ENCODE data around the gene SSPN.

SSPN gene

GRCh38 chr12:26205298-26205697, 9.9 kb downstream of the SSPN start:
- no peaks in the 10 kb centered on the region for H3K79me2 ChIP-seq (ENCODE audit: insufficient read depth, low read length)
- peaks cover 3% of the 10 kb centered on the region for H3K27me3 ChIP-seq (ENCODE audit: insufficient read depth, low read length, poor library complexity)
- DNase-seq (no peak), ATAC-seq (ENCODE audit: insufficient read depth, low read depth) (no peak)
- no peak overlapping the region for H3K9ac ChIP-seq (ENCODE audit: low read depth, low read length)
- no peaks in the 10 kb centered on the region for H4K20me1 ChIP-seq (ENCODE audit: insufficient read depth, low read length)
- no peak for TF ChIP-seq CTCF (IDR thresholded peaks at IDR 0.05; ENCODE audit: borderline replicate concordance, extremely low read depth, low read length, poor library complexity, severe bottlenecking)
- no peak for TF ChIP-seq EZH2 (IDR thresholded peaks at IDR 0.05; ENCODE audit: borderline replicate concordance, low read depth, low read length, severe bottlenecking)
- no peaks in the 10 kb centered on the region for H3K36me3 ChIP-seq (ENCODE audit: insufficient read depth, low read length)
- no peaks in the 10 kb centered on the region for H3K9me3 ChIP-seq (ENCODE audit: insufficient read depth, low read length, severe bottlenecking)
- no peak overlapping the region for H3K27ac ChIP-seq (ENCODE audit: low read length)
- H3K4me1 ChIP-seq (ENCODE audit: insufficient read depth, low read length), result no peaks in the 10 kb centered on the region
- H3K4me2 ChIP-seq (ENCODE audit: insufficient read depth, low read length), result no peak overlapping the region
- no peak overlapping the region for H2AFZ ChIP-seq (ENCODE audit: low read depth, low read length)
- no peak overlapping the region for H3K4me3 ChIP-seq (ENCODE audit: low read depth in 1 of 2, low read length in 2 of 2)

GRCh38 chr12:26205941-26206340, 10.6 kb downstream of the SSPN start:
- H3K9me3 ChIP-seq (ENCODE audit: insufficient read depth, low read length, severe bottlenecking), result no peaks in the 10 kb centered on the region
- ATAC-seq (ENCODE audit: insufficient read depth, low read depth), result no peak

GRCh38 chr12:26211331-26211730, 16.0 kb downstream of the SSPN start:
- no peak overlapping the region for H3K9ac ChIP-seq (ENCODE audit: low read depth, low read length)
- no peaks in the 10 kb centered on the region for H3K9me3 ChIP-seq (ENCODE audit: insufficient read depth, low read length, severe bottlenecking)
- no peak overlapping the region for H3K4me2 ChIP-seq (ENCODE audit: insufficient read depth, low read length)
- no peak overlapping the region for H3K27ac ChIP-seq (ENCODE audit: low read length)
- peaks cover 17% of the 10 kb centered on the region for H3K27me3 ChIP-seq (ENCODE audit: insufficient read depth, low read length, poor library complexity)
- TF ChIP-seq CTCF (IDR thresholded peaks at IDR 0.05; ENCODE audit: borderline replicate concordance, extremely low read depth, low read length, poor library complexity, severe bottlenecking), result no peak
- no peak for TF ChIP-seq EZH2 (IDR thresholded peaks at IDR 0.05; ENCODE audit: borderline replicate concordance, low read depth, low read length, severe bottlenecking)
- H2AFZ ChIP-seq (ENCODE audit: low read depth, low read length), result no peak overlapping the region
- H4K20me1 ChIP-seq (ENCODE audit: insufficient read depth, low read length), result no peaks in the 10 kb centered on the region
- no peak overlapping the region for H3K4me3 ChIP-seq (ENCODE audit: low read depth in 1 of 2, low read length in 2 of 2)
- H3K4me1 ChIP-seq (ENCODE audit: insufficient read depth, low read length), result no peaks in the 10 kb centered on the region
- no peaks in the 10 kb centered on the region for H3K36me3 ChIP-seq (ENCODE audit: insufficient read depth, low read length)
- no peaks in the 10 kb centered on the region for H3K79me2 ChIP-seq (ENCODE audit: insufficient read depth, low read length)
- no peak for ATAC-seq (ENCODE audit: insufficient read depth, low read depth)
- no peak for DNase-seq

More at GRCh38 chr12:26205941-26206340, 10.6 kb downstream of the SSPN start:
- no peaks in the 10 kb centered on the region for H3K79me2 ChIP-seq (ENCODE audit: insufficient read depth, low read length)
- no peak overlapping the region for H2AFZ ChIP-seq (ENCODE audit: low read depth, low read length)
- no peaks in the 10 kb centered on the region for H3K4me1 ChIP-seq (ENCODE audit: insufficient read depth, low read length)
- H3K27me3 ChIP-seq (ENCODE audit: insufficient read depth, low read length, poor library complexity), result peaks cover 3% of the 10 kb centered on the region
- no peaks in the 10 kb centered on the region for H3K36me3 ChIP-seq (ENCODE audit: insufficient read depth, low read length)
- H3K9ac ChIP-seq (ENCODE audit: low read depth, low read length), result no peak overlapping the region
- TF ChIP-seq CTCF (IDR thresholded peaks at IDR 0.05; ENCODE audit: borderline replicate concordance, extremely low read depth, low read length, poor library complexity, severe bottlenecking) (no peak), EZH2 (IDR thresholded peaks at IDR 0.05; ENCODE audit: borderline replicate concordance, low read depth, low read length, severe bottlenecking) (no peak)
- no peak overlapping the region for H3K27ac ChIP-seq (ENCODE audit: low read length)
- no peaks in the 10 kb centered on the region for H4K20me1 ChIP-seq (ENCODE audit: insufficient read depth, low read length)
- DNase-seq, result no peak
- no peak overlapping the region for H3K4me2 ChIP-seq (ENCODE audit: insufficient read depth, low read length)
- H3K4me3 ChIP-seq (ENCODE audit: low read depth in 1 of 2, low read length in 2 of 2), result no peak overlapping the region

- Histone ChIP-seq H3K9me3 (ENCODE audit: insufficient read depth, low read length, severe bottlenecking) (no peaks in the 10 kb centered on the region), H3K36me3 (ENCODE audit: insufficient read depth, low read length) (no peaks in the 10 kb centered on the region), H3K4me2 (ENCODE audit: insufficient read depth, low read length) (no peak overlapping the region), H3K9ac (ENCODE audit: low read depth, low read length) (no peak overlapping the region), H3K79me2 (ENCODE audit: insufficient read depth, low read length) (no peaks in the 10 kb centered on the region), H3K27me3 (ENCODE audit: insufficient read depth, low read length, poor library complexity) (peaks cover 17% of the 10 kb centered on the region), H4K20me1 (ENCODE audit: insufficient read depth, low read length) (no peaks in the 10 kb centered on the region), H3K4me3 (ENCODE audit: low read depth in 1 of 2, low read length in 2 of 2) (no peak overlapping the region), H3K4me1 (ENCODE audit: insufficient read depth, low read length) (no peaks in the 10 kb centered on the region), H2AFZ (ENCODE audit: low read depth, low read length) (no peak overlapping the region), H3K27ac (ENCODE audit: low read length) (no peak overlapping the region)
- no peak for DNase-seq
- no peak for TF ChIP-seq CTCF (IDR thresholded peaks at IDR 0.05; ENCODE audit: borderline replicate concordance, extremely low read depth, low read length, poor library complexity, severe bottlenecking)
- no peak for TF ChIP-seq EZH2 (IDR thresholded peaks at IDR 0.05; ENCODE audit: borderline replicate concordance, low read depth, low read length, severe bottlenecking)
- ATAC-seq (ENCODE audit: insufficient read depth, low read depth), result no peak
Observed at GRCh38 chr12:26212396-26212795, 17.0 kb downstream of the SSPN start.
